Stimulated activated CD8-positive, alpha-beta memory T cell treated with anti-CD3 and anti-CD28 coated beads, Interleukin-12 subunit alpha, Interleukin-12 subunit beta, amount 100 ng/mL, for 1 hour (primary cell): ENCODE data around the gene VSIG10L.

Experiments
- DNase-seq: peaks from one replicate; pipeline ENCODE4 v3.0.0-alpha.2; 2020; ENCODE audit warnings: low read depth

The VSIG10L gene

GRCh38 chr19:51338563-51339312 lies 3.2 kb downstream of the VSIG10L start:
- peak; percentile 72 for DNase-seq

GRCh38 chr19:51337861-51338562 lies 3.9 kb downstream of the VSIG10L start:
- DNase-seq, result no peak

GRCh38 chr19:51337141-51337860 lies 4.6 kb downstream of the VSIG10L start:
- DNase-seq, result no peak

- DNase-seq, result no peak
Observed at GRCh38 chr19:51333836-51334460, 8.0 kb downstream of the VSIG10L start.

GRCh38 chr19:51331716-51332115 lies 10.2 kb downstream of the VSIG10L start:
- DNase-seq, result no peak

- DNase-seq, result no peak
Observed at GRCh38 chr19:51331193-51331592, 10.7 kb downstream of the VSIG10L start.

GRCh38 chr19:51330366-51330765 lies 11.6 kb downstream of the VSIG10L start:
- no peak for DNase-seq

- no peak for DNase-seq
Observed at GRCh38 chr19:51329411-51329810, 12.5 kb downstream of the VSIG10L start.

- DNase-seq, result no peak
Observed at GRCh38 chr19:51327066-51328001, 14.6 kb downstream of the VSIG10L start.

- no peak for DNase-seq
Observed at GRCh38 chr19:51326216-51327065, 15.5 kb downstream of the VSIG10L start.

- no peak for DNase-seq
Observed at GRCh38 chr19:51325161-51325976, 16.6 kb downstream of the VSIG10L start.

GRCh38 chr19:51324167-51324481 lies 17.8 kb downstream of the VSIG10L start:
- no peak for DNase-seq

- no peak for DNase-seq
Observed at GRCh38 chr19:51323481-51324166, 18.3 kb downstream of the VSIG10L start.

- DNase-seq, result no peak
Observed at GRCh38 chr19:51321799-51322198, 20.1 kb downstream of the VSIG10L start.

- no peak for DNase-seq
Observed at GRCh38 chr19:51320280-51320657, 21.7 kb downstream of the VSIG10L start.

- DNase-seq, result no peak
Observed at GRCh38 chr19:51319649-51320279, 22.2 kb downstream of the VSIG10L start.

- no peak for DNase-seq
Observed at GRCh38 chr19:51318687-51319648, 23.0 kb downstream of the VSIG10L start.
